Mesendoderm (in vitro differentiated cells): Measurements from ENCODE around the gene RALGPS1. TPM values are rescaled to one million over a fixed set of nuclear protein-coding genes. Genes with fewer than 3 reads are reported as not detected.

Experiments used
- DNase-seq: peaks from one replicate; pipeline ENCODE4 v3.0.0; 2013
- H2AK5ac ChIP-seq: 2 replicates; pipeline ENCODE4 v1.6.1; 2013; ENCODE audit warnings: low read length, inconsistent platforms
- H2BK120ac ChIP-seq: 2 replicates; pipeline ENCODE4 v1.6.1; 2013; ENCODE audit warnings: low read depth, mild to moderate bottlenecking, low read length, moderate library complexity, mixed read lengths
- H2BK15ac ChIP-seq: replicated peaks from 2 replicates; pipeline ENCODE4 v1.6.1; 2013; ENCODE audit warnings: low read depth, mild to moderate bottlenecking, moderate library complexity
- H2BK5ac ChIP-seq: 2 replicates; pipeline ENCODE4 v1.6.1; 2013; ENCODE audit warnings: low read length, inconsistent platforms
- H3K18ac ChIP-seq: 2 replicates; pipeline ENCODE4 v1.6.1; 2013; ENCODE audit warnings: mild to moderate bottlenecking, low read length, mixed read lengths
- H3K23ac ChIP-seq: one replicate; pipeline ENCODE4 v1.6.1; 2013; ENCODE audit warnings: low read length
- H3K27ac ChIP-seq: 2 replicates; pipeline ENCODE4 v1.5.1; 2013; ENCODE audit warnings: low read depth, mild to moderate bottlenecking, inconsistent platforms, low read length, moderate library complexity
- H3K27me3 ChIP-seq: 2 replicates; pipeline ENCODE4 v1.6.1; 2013; ENCODE audit warnings: low read length, control low read depth, mild to moderate bottlenecking, inconsistent platforms; ENCODE audit not compliant: insufficient read depth, poor library complexity
- H3K36me3 ChIP-seq: 2 replicates; pipeline ENCODE4 v1.6.1; 2013; ENCODE audit warnings: low read length, inconsistent platforms; ENCODE audit not compliant: control insufficient read depth, insufficient read depth
- H3K4ac ChIP-seq: one replicate; pipeline ENCODE4 v1.6.1; 2013; ENCODE audit warnings: low read depth, mild to moderate bottlenecking, low read length, moderate library complexity
- H3K4me1 ChIP-seq: 2 replicates; pipeline ENCODE4 v1.6.1; 2013; ENCODE audit warnings: low read depth, low read length, inconsistent platforms; ENCODE audit not compliant: control insufficient read depth
- H3K4me2 ChIP-seq: 2 replicates; pipeline ENCODE4 v1.6.1; 2013; ENCODE audit warnings: low read length
- H3K4me3 ChIP-seq: 2 replicates; pipeline ENCODE4 v1.5.1; 2013; ENCODE audit warnings: mild to moderate bottlenecking, low read length
- H3K56ac ChIP-seq: one replicate; pipeline ENCODE4 v1.6.1; 2013; ENCODE audit warnings: low read length
- H3K79me1 ChIP-seq: 2 replicates; pipeline ENCODE4 v1.6.1; 2013; ENCODE audit warnings: low read length, inconsistent platforms
- H3K79me2 ChIP-seq: 2 replicates; pipeline ENCODE4 v1.6.1; 2013; ENCODE audit warnings: mild to moderate bottlenecking, low read length; ENCODE audit not compliant: control insufficient read depth, insufficient read depth
- H3K9ac ChIP-seq: 2 replicates; pipeline ENCODE4 v1.6.1; 2013; ENCODE audit warnings: low read length, inconsistent platforms
- H4K5ac ChIP-seq: one replicate; pipeline ENCODE4 v1.6.1; 2013; ENCODE audit warnings: low read length
- H4K8ac ChIP-seq: one replicate; pipeline ENCODE4 v1.6.1; 2013; ENCODE audit warnings: low read depth, mild to moderate bottlenecking, control low read depth, low read length, moderate library complexity
- WGBS: extraction: QIAGEN DNeasy Blood & Tissue Kit; methylation state at CpG from one replicate; pipeline ENCODE4 v1.1.7; 2013; ENCODE audit warnings: low lambda C conversion rate, missing lambda C conversion rate; ENCODE audit not compliant: insufficient coverage; ENCODE audit errors: extremely low coverage; 5-methylcytosine and 5-hydroxymethylcytosine counted together
- polyA plus RNA-seq, 2 experiments: library from polyadenylated mRNA; stranded (reverse); fragments of 200-250 nt; gene quantifications; one replicate each; pipeline ENCODE4 v1.2.3, GENCODE V29; 2013

RALGPS1 gene, protein sequence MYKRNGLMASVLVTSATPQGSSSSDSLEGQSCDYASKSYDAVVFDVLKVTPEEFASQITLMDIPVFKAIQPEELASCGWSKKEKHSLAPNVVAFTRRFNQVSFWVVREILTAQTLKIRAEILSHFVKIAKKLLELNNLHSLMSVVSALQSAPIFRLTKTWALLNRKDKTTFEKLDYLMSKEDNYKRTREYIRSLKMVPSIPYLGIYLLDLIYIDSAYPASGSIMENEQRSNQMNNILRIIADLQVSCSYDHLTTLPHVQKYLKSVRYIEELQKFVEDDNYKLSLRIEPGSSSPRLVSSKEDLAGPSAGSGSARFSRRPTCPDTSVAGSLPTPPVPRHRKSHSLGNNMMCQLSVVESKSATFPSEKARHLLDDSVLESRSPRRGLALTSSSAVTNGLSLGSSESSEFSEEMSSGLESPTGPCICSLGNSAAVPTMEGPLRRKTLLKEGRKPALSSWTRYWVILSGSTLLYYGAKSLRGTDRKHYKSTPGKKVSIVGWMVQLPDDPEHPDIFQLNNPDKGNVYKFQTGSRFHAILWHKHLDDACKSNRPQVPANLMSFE
- polyA plus RNA-seq (2013, experiment 1 of 2), result 5.2 TPM
- 5.0 TPM for polyA plus RNA-seq (2013, experiment 2 of 2)

DNA sequence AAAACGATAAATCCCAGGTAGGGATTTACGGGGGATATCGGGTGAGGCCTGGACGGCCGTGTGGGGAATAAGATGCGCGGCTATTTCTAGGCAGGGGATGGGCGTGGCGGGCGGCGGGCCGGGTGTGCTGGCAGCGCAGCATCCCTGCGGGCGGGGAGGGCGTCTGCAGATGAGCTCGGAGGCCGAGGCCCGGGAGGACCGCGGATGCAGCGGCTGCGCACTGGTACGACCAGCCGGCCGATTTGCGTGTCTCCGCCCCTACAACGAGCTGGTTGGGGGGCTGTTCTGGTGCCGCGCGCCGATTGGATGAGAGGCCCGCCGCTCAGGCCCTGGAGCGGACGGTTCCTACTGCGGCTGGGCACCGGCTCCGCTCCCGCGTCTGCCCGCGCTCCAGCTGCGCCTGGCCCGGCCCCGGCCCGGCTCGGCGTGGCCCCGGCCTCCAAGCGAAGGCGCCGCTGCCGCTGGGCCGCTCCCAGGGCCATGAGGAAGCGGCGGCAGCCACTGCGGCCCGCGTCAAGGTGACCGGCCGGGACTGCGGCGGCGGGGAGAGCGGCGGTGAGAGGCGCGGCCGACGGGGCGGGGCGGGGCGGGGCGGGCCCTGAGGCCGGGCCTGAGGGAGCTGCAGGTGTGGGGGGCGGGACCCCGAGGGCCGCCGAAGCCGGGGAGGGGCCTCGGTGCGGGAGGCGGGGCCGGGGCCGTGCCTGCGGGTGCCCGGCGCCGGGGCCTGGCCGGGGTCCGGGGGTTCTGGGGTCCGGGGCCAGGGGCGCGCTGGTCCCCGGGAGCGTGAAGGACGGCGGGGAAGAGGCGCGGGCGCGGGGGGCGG, at the start of gene RALGPS1:
Gene RALGPS1 (plus strand): TSS at position 325 of the 823 bp plus-strand sequence. CDS start 47,508 bp downstream, outside the sequence.
- peak; percentile 98 for DNase-seq
- Histone ChIP-seq H3K79me1 (no peaks in the 10 kb centered on the region), H4K5ac (no peak within 1 kb of the TSS), H3K4ac (no peak within 1 kb of the TSS), H2BK5ac (no peak within 1 kb of the TSS), H3K4me1 (no peaks in the 10 kb centered on the region), H3K4me2 (peak within 1 kb of the TSS; percentile 42), H3K27ac (peak within 1 kb of the TSS; percentile 59), H4K8ac (no peak within 1 kb of the TSS), H2AK5ac (no peak within 1 kb of the TSS), H3K9ac (peak within 1 kb of the TSS; percentile 63), H3K23ac (no peak within 1 kb of the TSS), H3K36me3 (no peaks in the 10 kb centered on the region), H2BK15ac (no peak within 1 kb of the TSS), H3K4me3 (peak within 1 kb of the TSS; percentile 48), H3K79me2 (no peaks in the 10 kb centered on the region), H3K56ac (peak within 1 kb of the TSS; percentile 76), H3K18ac (no peak within 1 kb of the TSS), H3K27me3 (no peaks in the 10 kb centered on the region), H2BK120ac (no peak within 1 kb of the TSS)
- no CpG with 5 or more reads among the region's 105 CpGs for WGBS

DNA sequence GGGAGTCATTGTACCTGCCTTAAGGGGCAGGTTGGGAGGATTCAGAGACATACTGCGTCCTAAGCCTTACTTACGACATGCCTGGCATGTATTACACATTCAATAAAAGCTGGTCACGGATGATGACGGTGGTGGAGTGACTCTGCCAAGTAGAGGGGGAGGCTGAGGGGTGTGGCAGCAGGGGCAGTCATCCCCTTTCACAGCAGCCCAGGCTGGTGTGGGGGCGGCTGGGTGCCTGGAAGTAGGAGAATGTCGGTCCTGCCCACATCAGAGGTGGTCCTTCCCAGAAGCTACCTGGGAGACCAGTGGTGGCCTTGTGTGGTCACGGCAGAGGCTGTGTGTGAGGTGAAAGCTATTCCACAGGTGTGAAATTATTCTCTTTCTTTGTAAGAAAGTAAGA, 45.2 kb upstream of the RALGPS1 start:
- no peak for DNase-seq
- H2AK5ac ChIP-seq, result no peak overlapping the region
- H3K9ac ChIP-seq, result no peak overlapping the region
- H3K56ac ChIP-seq, result no peak overlapping the region
- H3K23ac ChIP-seq, result no peak overlapping the region
- peaks cover 20% of the 10 kb centered on the region for H3K79me2 ChIP-seq
- no peak overlapping the region for H3K4ac ChIP-seq
- H3K79me1 ChIP-seq, result peaks cover 16% of the 10 kb centered on the region
- no peak overlapping the region for H3K27ac ChIP-seq
- H3K4me3 ChIP-seq, result no peak overlapping the region
- WGBS, result no CpG with 5 or more reads among the region's 7 CpGs
- peaks cover 6% of the 10 kb centered on the region for H3K4me1 ChIP-seq
- H2BK15ac ChIP-seq, result no peak overlapping the region
- H3K18ac ChIP-seq, result no peak overlapping the region
- H4K5ac ChIP-seq, result no peak overlapping the region
- H2BK120ac ChIP-seq, result no peak overlapping the region
- no peaks in the 10 kb centered on the region for H3K27me3 ChIP-seq
- no peak overlapping the region for H3K4me2 ChIP-seq
- no peak overlapping the region for H2BK5ac ChIP-seq
- no peaks in the 10 kb centered on the region for H3K36me3 ChIP-seq
- no peak overlapping the region for H4K8ac ChIP-seq

DNA sequence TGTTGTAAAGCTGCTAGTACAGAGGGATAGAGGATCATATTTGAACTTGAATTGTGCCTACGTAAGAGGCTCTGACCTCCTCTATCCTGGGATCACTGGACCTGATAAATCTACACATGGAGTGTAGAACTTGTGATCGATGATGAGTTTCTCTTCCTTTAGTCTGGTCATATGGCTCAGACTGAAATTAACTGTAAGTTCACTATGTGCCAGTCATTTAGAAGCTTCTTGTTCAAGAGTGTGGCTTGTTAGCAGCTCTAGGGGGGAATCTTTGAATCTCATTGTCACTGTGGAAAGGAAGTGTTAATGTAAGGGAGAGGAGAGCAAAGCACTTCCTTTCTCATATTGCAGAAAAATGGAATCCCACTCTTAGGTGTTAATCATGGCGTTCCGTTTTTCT, 42.1 kb upstream of the RALGPS1 start:
- Histone ChIP-seq H3K27ac (no peak overlapping the region), H3K56ac (no peak overlapping the region), H3K27me3 (no peaks in the 10 kb centered on the region), H2BK15ac (no peak overlapping the region), H3K4me1 (peaks cover 6% of the 10 kb centered on the region), H3K23ac (no peak overlapping the region), H2BK120ac (no peak overlapping the region), H3K4me2 (no peak overlapping the region), H3K18ac (no peak overlapping the region), H4K8ac (no peak overlapping the region), H3K79me2 (peaks cover 22% of the 10 kb centered on the region), H2AK5ac (no peak overlapping the region), H3K4me3 (no peak overlapping the region), H2BK5ac (no peak overlapping the region), H3K79me1 (peaks cover 18% of the 10 kb centered on the region), H3K36me3 (no peaks in the 10 kb centered on the region), H3K4ac (no peak overlapping the region), H3K9ac (no peak overlapping the region), H4K5ac (no peak overlapping the region)
- no peak for DNase-seq
- no CpG with 5 or more reads among the region's 4 CpGs for WGBS

DNA sequence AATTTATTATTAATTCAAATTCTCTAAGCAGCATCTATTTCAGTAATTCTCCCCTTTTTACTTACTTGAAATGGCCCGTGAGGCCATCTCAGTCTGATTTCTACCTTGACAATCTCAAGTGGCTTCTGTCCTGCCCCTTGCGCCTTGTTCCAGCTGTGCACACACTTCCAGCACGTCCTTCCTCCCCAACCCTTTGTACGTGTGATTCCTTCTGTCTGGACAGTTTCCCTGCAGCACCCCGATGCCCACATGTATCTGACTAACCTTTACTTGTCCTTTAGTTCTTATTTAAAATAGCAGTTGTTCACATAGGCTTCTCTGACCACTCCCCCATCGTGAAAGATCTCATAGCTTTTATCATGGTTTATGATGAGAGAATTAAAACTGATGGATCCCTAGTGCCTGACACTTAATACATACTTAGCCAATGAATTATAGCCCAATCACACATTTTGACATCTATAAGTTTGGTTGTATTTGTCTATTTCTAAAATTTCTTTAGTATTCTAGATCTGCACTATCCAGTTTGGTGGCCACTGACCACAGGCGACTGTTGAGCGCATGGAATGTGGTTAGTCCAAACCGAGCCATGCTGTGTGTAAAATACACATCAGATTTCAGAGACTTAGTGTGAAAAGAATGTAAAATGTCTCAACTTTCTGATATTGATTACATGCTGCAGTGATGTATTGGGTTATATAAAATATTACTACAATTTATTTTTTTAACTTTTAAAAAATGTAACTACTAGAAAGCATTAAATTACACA, 39.9 kb upstream of the RALGPS1 start:
- WGBS, result no CpG with 5 or more reads among the region's 9 CpGs
- Histone ChIP-seq H3K36me3 (no peaks in the 10 kb centered on the region), H4K5ac (no peak overlapping the region), H2BK5ac (no peak overlapping the region), H2AK5ac (no peak overlapping the region), H3K27me3 (no peaks in the 10 kb centered on the region), H3K4me3 (no peak overlapping the region), H3K4me2 (no peak overlapping the region), H3K56ac (no peak overlapping the region), H3K27ac (no peak overlapping the region), H3K23ac (no peak overlapping the region), H3K79me2 (peaks cover 7% of the 10 kb centered on the region), H2BK15ac (no peak overlapping the region), H3K18ac (no peak overlapping the region), H3K9ac (no peak overlapping the region), H2BK120ac (no peak overlapping the region), H4K8ac (no peak overlapping the region), H3K4ac (no peak overlapping the region), H3K4me1 (peaks cover 6% of the 10 kb centered on the region), H3K79me1 (peaks cover 5% of the 10 kb centered on the region)
- DNase-seq, result no peak

DNA sequence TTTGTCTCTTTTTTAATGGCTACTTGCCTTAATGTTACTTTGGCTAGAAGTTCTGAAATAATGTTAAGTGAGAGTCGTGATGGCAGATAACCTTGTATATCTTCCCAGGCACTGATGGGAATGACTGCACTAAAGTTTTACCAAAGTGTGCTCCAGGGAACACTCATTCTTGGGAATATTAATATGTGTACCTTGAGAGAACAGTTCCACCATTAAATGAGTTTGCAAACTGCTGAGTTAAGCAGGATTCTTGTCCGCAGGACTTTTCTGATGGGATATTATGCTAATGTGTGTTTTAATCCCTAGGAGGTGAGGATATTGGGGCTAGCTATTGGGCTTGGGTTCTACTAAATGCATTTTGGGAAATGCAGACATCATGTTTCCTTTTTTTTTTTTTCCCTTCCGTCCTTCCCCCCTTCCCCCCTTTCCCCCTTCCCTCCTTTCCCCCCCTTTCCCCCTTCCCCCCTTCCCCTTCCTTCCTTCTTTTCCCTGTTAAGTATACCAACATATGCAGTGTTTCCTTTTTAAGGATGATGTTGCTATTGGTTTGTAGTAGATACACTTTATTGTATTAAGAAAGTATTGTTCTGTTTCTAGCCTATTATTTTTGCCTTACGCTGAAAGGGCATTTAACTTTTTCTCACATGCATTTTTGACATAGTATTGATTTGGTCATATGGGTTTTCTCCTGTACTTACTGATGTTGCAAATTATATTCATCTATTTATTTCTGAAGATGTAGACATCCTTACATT, 38.6 kb upstream of the RALGPS1 start:
- H3K27me3 ChIP-seq, result no peaks in the 10 kb centered on the region
- H3K79me1 ChIP-seq, result peaks cover 5% of the 10 kb centered on the region
- no peak overlapping the region for H2BK5ac ChIP-seq
- peaks cover 6% of the 10 kb centered on the region for H3K4me1 ChIP-seq
- no peak overlapping the region for H4K5ac ChIP-seq
- no peak overlapping the region for H2AK5ac ChIP-seq
- no peak overlapping the region for H3K23ac ChIP-seq
- H4K8ac ChIP-seq, result no peak overlapping the region
- H3K27ac ChIP-seq, result no peak overlapping the region
- peaks cover 7% of the 10 kb centered on the region for H3K79me2 ChIP-seq
- H2BK120ac ChIP-seq, result no peak overlapping the region
- no peak overlapping the region for H3K4ac ChIP-seq
- H2BK15ac ChIP-seq, result no peak overlapping the region
- no peak overlapping the region for H3K56ac ChIP-seq
- H3K4me3 ChIP-seq, result no peak overlapping the region
- peak; percentile 13 for DNase-seq
- H3K18ac ChIP-seq, result no peak overlapping the region
- no peak overlapping the region for H3K9ac ChIP-seq
- no CpG with 5 or more reads among the region's 4 CpGs for WGBS
- H3K36me3 ChIP-seq, result no peaks in the 10 kb centered on the region
- H3K4me2 ChIP-seq, result no peak overlapping the region
